GM19324 (cell line): ENCODE measurements around the gene CDH16.
"Not testable (repeated sequence)": the region's sequence is repeated elsewhere in the genome, so short reads cannot be mapped to it uniquely, and the experiment has no call there.

Source experiments
- ATAC-seq: cut with Tn5 transposase; IDR thresholded peaks from one replicate; pipeline ENCODE4 v1.9.1; 2021; ENCODE audit warnings: mild to moderate bottlenecking, moderate library complexity; ENCODE audit not compliant: unreplicated experiment, low FRiP score

CDH16 gene

GRCh38 chr16:66899310-66899944 is 19.3 kb downstream of the CDH16 start:
- ATAC-seq, result no peak

- no peak for ATAC-seq
Measured at GRCh38 chr16:66898933-66899309, 19.8 kb downstream of the CDH16 start.

GRCh38 chr16:66898207-66898606 is 20.5 kb downstream of the CDH16 start:
- ATAC-seq, result no peak

- not testable (repeated sequence) for ATAC-seq
Measured at GRCh38 chr16:66896682-66897081, 22.0 kb downstream of the CDH16 start.

DNA sequence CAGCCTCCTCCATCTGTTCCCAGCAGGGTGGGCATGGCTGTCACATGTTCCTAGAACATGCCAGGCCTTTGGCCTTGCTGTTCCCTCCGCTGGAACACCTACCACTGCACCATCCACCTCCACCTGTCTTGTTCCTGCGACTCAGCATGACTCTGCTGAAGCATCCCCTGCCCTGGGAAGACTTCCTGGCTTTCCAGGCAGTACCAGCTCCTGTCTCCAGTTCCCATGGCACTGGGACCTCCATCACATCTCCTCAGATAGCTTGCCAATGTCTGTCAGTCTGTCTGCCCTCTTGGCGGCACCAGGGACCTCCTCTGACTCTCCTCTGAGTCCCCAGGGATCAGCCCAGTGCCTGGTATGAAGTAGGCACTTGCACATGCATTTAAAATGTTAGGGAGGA is 22.7 kb downstream of the CDH16 start:
- ATAC-seq, result no peak

DNA sequence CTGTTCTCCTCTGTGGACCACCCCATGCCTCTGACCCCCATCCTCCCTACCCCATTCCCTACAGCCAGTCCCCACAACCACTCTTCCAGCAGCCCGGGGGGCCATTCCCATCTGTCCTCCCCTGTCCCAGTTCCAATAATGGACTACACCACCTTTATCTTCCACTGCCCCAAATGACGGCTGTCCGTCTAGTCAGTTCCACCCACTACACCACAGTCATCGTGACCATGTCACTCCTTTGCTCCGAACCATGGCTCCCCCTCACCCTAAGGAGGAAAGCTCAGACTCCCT is 23.1 kb downstream of the CDH16 start:
- ATAC-seq, result no peak

DNA sequence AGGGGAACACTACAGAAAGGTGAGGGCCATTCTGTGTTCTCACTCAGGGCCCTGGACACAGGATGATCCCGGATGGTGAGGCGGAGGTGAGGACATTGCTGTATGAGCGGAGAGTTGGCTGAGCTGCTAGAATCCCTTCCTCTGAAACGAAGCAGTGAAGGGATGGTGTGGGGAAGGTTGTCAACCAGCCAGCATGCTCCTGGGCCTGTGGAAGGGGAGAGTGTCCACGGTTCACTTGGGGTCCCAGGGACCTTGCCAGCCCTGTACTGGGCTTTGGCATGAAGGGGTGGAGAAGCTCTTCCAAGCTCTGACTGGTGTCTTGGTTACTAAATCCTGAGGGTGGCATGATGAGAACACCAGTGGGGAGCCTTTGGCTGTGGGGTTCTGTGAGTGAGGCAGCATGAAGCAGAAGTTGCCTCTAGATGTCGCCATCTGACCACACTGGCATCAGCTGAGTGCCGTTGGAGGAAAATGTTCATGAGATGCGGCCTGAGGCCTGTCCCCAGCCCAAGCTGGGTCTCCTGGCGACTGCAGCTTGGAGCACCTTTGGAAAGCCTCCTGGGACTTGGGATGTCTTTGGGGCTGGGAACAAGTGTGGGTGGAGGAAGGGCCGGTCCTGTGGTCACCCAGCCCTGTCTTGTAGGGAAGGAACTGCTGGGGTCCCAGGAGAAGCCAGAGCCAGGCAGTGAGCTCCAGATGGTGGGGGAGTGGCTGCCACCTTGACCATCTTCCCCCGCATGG is 23.6 kb downstream of the CDH16 start:
- no peak for ATAC-seq

- no peak for ATAC-seq
Measured at GRCh38 chr16:66894055-66894454, 24.6 kb downstream of the CDH16 start.

GRCh38 chr16:66891797-66892196 is 26.9 kb downstream of the CDH16 start:
- ATAC-seq, result no peak

GRCh38 chr16:66891360-66891759 is 27.3 kb downstream of the CDH16 start:
- no peak for ATAC-seq

GRCh38 chr16:66890799-66891198 is 27.9 kb downstream of the CDH16 start:
- ATAC-seq, result no peak

DNA sequence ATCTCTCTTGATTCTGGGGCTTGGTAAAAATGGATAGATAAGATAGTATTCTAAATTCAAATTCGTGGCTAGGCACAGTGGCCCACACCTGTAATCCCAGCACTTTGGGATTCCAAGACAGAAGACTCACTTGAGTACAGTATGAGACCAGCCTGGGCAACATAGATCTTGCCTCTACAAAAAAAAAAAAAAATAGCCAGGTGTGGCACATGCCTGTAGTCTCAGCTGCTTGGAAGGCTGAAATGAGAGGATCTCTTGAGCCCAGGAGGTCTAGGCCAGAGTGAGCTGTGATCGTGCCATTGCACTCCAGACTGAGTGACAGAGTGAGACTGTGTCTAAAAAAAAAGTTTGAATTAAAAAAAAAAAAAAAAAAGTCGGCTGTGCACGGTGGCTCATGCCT is 29.1 kb downstream of the CDH16 start:
- ATAC-seq, result no peak

- no peak for ATAC-seq
Measured at GRCh38 chr16:66888647-66889615, 29.8 kb downstream of the CDH16 start.

DNA sequence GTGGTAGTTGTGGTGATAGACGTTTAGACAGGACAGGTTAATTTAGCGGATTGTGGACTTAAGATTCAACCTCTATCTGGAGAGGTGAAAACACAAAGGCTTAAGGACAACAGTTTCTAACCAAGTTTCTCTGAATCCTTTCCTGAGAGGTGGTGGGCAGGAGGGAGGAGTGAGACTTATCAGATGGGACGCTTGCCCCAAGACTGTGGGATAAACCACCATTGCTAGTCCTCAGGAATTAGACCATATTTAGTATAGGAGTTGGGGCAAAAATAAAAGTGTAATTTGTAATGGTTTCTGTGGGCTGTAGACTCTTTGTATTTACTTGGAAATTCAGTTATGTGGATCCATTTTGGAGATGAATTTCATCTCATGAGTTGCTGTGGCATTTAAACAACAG is 31.8 kb downstream of the CDH16 start:
- no peak for ATAC-seq

GRCh38 chr16:66886321-66886720 is 32.4 kb downstream of the CDH16 start:
- no peak for ATAC-seq

DNA sequence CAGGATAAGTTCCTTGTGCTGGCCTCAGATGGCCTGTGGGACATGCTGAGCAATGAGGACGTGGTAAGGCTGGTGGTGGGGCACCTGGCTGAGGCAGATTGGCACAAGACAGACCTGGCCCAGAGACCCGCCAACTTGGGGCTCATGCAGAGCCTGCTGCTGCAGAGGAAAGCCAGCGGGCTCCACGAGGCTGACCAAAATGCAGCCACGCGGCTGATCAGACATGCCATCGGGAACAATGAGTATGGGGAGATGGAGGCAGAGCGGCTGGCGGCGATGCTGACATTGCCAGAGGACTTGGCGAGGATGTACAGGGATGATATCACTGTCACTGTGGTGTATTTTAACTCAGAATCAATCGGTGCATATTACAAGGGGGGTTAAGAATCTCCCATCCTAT is 33.2 kb downstream of the CDH16 start:
- no peak for ATAC-seq

DNA sequence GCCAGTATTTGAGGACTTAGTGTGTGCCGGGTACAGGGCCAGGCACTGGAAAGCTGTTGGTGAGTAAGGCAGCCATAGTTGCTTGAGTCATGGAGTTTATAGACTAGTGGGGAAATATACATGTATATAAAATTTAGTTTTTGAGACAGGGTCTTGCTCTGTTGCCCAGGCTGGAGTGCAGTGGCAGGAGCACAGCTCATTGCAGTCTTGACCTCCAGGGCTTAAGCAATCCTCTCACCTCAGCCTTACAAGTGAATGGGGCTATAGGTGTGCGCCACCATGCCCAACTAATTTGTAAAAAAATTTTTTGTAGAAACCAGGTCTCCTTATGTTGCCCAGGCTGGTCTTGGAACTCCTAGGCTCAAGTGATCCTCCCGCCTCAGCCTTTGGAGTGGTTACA is 36.0 kb downstream of the CDH16 start:
- ATAC-seq, result no peak

DNA sequence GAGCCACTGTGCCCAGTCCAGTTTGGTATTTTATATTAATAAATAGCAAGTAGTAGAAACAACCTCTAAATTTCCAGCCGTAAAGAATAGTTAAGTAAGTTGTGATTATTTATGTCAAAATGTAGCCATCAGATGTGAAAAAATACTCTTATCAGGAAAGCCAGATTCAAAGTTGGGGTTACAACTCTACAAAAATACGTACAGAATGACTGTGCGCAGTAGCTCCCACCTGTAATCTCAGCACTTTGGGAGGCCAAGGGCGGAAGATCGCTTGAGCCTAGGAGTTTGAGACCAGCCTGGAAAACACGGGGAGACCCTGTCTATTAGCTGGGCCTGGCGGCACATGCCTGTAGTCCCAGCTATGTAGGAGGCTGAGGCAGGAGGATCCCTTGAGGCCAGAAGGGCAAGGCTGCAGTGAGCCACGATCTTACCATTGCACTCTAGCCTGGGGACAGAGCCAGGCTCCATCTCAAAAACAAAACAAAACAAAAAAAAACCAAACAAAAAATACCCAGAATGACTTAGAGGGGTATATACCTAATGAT is 36.6 kb downstream of the CDH16 start:
- no peak for ATAC-seq

- ATAC-seq, result no peak
Measured at GRCh38 chr16:66881560-66881959, 37.1 kb downstream of the CDH16 start.

DNA sequence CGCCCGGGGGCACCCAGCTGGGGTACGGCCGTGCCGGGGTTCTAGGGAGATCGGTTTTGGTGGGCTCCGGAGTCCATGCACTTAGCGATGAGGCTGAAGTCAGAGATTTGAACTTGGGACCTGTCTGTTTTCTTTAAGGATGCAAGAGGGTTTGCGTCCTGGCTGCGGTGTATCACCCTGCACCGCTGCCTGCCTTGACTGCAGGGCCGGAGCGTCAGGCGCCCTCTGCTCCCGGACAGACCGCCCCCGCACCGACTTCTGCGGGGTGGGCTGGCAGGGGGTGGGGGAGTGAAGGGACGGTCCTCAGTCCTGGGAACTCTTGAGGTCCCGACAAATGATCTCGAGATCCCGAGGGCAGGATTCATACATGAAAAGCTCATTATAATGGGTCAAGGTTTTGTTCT is 37.7 kb downstream of the CDH16 start:
- ATAC-seq, result no peak
